ENCODE results near the gene CREM. TPM values are rescaled to one million over a fixed set of nuclear protein-coding genes. Genes with fewer than 3 reads are reported as not detected.

The CREM gene
- total RNA-seq = 21.4 and 37.8 TPM in 2 replicates

GRCh38 chr10:35126530-35127288 lies at the start of gene CREM:
Gene CREM, plus strand, starts transcription at chr10:35126846. Its CDS starts 10,990 bp downstream, at chr10:35137836.

GRCh38 chr10:35090162-35090954 lies 36.3 kb upstream of the CREM start, which contains the start of gene CUL2:
Gene CUL2, minus strand, starts transcription at chr10:35090341. Its CDS starts 19,024 bp downstream, at chr10:35071317.

Small RNA genes lying within 50 kb of the gene (small RNA-seq; reads per million reads assigned to genes)
- gene MIR3611 (ENCODE audit: low replicate concordance) (0.10 reads per million), gene RNU6-1167P (ENCODE audit: low replicate concordance) (0.10 reads per million), gene RNU6-794P (ENCODE audit: low replicate concordance) (not detected), gene RNU7-77P (ENCODE audit: low replicate concordance) (not detected)

Other genes starting within 250 kb of the CREM start
- gene CUL2, start 36.5 kb upstream of the CREM start, total RNA-seq = 31.1 and 48.1 TPM in 2 replicates
- gene CCNY, start 209.7 kb downstream of the CREM start, total RNA-seq = 28.9 and 52.5 TPM in 2 replicates

Data from placental pericyte (primary cell).